OCI-LY3 (cell line): Measurements from ENCODE around the gene DLX4.

Experiments used
- H2AFZ ChIP-seq: fragments of 200-600, 300-600 bp; shearing (Covaris generic); 2 replicates; pipeline ENCODE4 v1.6.0; 2014; ENCODE audit warnings: antibody characterized with exemption, low read depth, low read length
- H3K27ac ChIP-seq: fragments of 200-600, 300-600 bp; sonication (generic); 2 replicates; pipeline ENCODE4 v1.5.1; 2014; ENCODE audit warnings: mild to moderate bottlenecking, low read length, moderate library complexity, mixed read lengths
- H3K27me3 ChIP-seq: fragments of 200-600, 300-600 bp; sonication (generic); 2 replicates; pipeline ENCODE4 v1.6.1; 2014; ENCODE audit warnings: low read depth, low read length, mixed read lengths
- H3K36me3 ChIP-seq: fragments of 200-600, 300-600 bp; sonication (generic); replicated peaks from 2 replicates; pipeline ENCODE3; 2014; ENCODE audit warnings: low read depth, low read length, mixed read lengths
- H3K4me1 ChIP-seq: fragments of 300-600, 200-600 bp; sonication (generic); 2 replicates; pipeline ENCODE4 v1.6.1; 2014; ENCODE audit warnings: low read length, mixed read lengths
- H3K4me2 ChIP-seq: fragments of 200-600, 300-600 bp; sonication (generic); 2 replicates; pipeline ENCODE4 v1.6.1; 2014; ENCODE audit warnings: low read length, mixed read lengths
- H3K4me3 ChIP-seq: fragments of 300-600, 200-600 bp; sonication (generic); 2 replicates; pipeline ENCODE4 v1.5.1; 2014; ENCODE audit warnings: antibody characterized with exemption, mild to moderate bottlenecking, low read length, moderate library complexity
- H3K79me2 ChIP-seq: fragments of 300-600, 200-600 bp; shearing (Covaris generic); 2 replicates; pipeline ENCODE4 v1.6.1; 2014; ENCODE audit warnings: mild to moderate bottlenecking, low read length, mixed read lengths
- H3K9ac ChIP-seq: fragments of 300-600, 200-600 bp; shearing (Covaris generic); 2 replicates; pipeline ENCODE4 v1.6.0; 2014; ENCODE audit warnings: mild to moderate bottlenecking, low read length, moderate library complexity
- H3K9me3 ChIP-seq: fragments of 200-600, 300-600 bp; shearing (Covaris generic); 2 replicates; pipeline ENCODE4 v1.6.1; 2014; ENCODE audit warnings: low read length, mixed read lengths; ENCODE audit not compliant: insufficient read depth
- H4K20me1 ChIP-seq: fragments of 200-600, 300-600 bp; sonication (generic); 2 replicates; pipeline ENCODE4 v1.6.1; 2016; ENCODE audit warnings: low read length, mixed read lengths; ENCODE audit not compliant: insufficient read depth
- EZH2phosphoT487 ChIP-seq: fragments of 200-600 bp; shearing (Covaris generic); IDR thresholded peaks from 2 replicates; pipeline ENCODE4 v1.6.1; 2018; ENCODE audit warnings: antibody characterized with exemption, mixed run types, low read depth
- TF ChIP-seq, protein P1 (sequence below): fragments of 200-600, 300-600 bp; sonication (generic); IDR thresholded peaks from 2 replicates; pipeline ENCODE4 v1.5.1; 2014; ENCODE audit warnings: antibody characterized with exemption, low read length, low read depth

The DLX4 gene

DNA sequence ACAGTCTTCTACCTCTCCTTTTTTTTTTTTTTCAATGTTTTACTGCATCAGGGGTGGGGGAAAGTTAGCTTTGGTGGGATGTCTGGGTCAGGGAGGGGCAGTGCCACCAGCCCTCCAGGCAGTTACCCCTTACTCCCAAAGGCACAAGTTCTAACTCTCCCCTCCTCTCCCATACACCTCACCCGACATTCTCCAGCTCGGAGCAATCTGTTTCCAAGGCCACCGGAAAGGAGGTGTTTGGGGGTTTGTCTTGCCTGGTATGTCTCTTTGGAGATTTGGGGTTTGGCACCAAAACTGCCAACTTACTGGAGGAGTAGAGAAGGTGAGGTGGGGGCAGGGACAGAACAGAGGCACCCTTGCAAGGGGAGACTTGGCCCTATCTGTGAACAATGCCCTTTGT is 21.3 kb downstream of the DLX4 start:
- Histone ChIP-seq H3K9me3 (no peaks in the 10 kb centered on the region), H3K4me2 (no peak overlapping the region), H3K9ac (no peak overlapping the region), H3K36me3 (no peaks in the 10 kb centered on the region), H4K20me1 (no peaks in the 10 kb centered on the region), H3K27ac (no peak overlapping the region), H3K4me3 (no peak overlapping the region), H2AFZ (no peak overlapping the region), H3K79me2 (no peaks in the 10 kb centered on the region), H3K27me3 (peaks cover 40% of the 10 kb centered on the region), H3K4me1 (no peaks in the 10 kb centered on the region)
- TF ChIP-seq EZH2phosphoT487: no peak
- TF ChIP-seq, protein P1, sequence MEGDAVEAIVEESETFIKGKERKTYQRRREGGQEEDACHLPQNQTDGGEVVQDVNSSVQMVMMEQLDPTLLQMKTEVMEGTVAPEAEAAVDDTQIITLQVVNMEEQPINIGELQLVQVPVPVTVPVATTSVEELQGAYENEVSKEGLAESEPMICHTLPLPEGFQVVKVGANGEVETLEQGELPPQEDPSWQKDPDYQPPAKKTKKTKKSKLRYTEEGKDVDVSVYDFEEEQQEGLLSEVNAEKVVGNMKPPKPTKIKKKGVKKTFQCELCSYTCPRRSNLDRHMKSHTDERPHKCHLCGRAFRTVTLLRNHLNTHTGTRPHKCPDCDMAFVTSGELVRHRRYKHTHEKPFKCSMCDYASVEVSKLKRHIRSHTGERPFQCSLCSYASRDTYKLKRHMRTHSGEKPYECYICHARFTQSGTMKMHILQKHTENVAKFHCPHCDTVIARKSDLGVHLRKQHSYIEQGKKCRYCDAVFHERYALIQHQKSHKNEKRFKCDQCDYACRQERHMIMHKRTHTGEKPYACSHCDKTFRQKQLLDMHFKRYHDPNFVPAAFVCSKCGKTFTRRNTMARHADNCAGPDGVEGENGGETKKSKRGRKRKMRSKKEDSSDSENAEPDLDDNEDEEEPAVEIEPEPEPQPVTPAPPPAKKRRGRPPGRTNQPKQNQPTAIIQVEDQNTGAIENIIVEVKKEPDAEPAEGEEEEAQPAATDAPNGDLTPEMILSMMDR: no peak

DNA sequence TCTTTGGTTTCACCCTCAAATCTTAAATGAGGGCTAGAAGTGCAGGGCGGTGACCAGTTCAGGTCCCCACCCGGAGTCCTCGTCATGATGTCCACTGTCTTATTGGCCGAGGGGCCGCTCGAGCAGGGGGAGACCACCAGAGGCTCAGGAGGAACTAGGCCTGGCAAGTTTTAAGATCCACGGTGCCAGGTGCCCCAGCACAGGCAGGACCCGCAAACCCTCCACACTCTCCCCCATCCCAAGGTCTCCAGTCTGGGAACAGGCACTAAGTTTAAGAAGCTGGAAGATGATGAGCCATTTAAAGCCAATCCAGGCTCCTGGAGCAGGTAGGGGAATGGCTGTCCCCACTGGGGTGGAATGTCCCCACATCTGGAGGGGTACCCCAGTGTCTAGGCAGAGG is 21.9 kb downstream of the DLX4 start:
- H3K27ac ChIP-seq: no peak overlapping the region
- peaks cover 38% of the 10 kb centered on the region for H3K27me3 ChIP-seq
- no peaks in the 10 kb centered on the region for H3K36me3 ChIP-seq
- no peaks in the 10 kb centered on the region for H3K9me3 ChIP-seq
- H3K4me2 ChIP-seq: no peak overlapping the region
- no peaks in the 10 kb centered on the region for H3K79me2 ChIP-seq
- no peak overlapping the region for H2AFZ ChIP-seq
- no peak overlapping the region for H3K9ac ChIP-seq
- TF ChIP-seq EZH2phosphoT487: no peak
- TF ChIP-seq, protein P1: no peak
- H4K20me1 ChIP-seq: no peaks in the 10 kb centered on the region
- no peaks in the 10 kb centered on the region for H3K4me1 ChIP-seq
- H3K4me3 ChIP-seq: no peak overlapping the region

DNA sequence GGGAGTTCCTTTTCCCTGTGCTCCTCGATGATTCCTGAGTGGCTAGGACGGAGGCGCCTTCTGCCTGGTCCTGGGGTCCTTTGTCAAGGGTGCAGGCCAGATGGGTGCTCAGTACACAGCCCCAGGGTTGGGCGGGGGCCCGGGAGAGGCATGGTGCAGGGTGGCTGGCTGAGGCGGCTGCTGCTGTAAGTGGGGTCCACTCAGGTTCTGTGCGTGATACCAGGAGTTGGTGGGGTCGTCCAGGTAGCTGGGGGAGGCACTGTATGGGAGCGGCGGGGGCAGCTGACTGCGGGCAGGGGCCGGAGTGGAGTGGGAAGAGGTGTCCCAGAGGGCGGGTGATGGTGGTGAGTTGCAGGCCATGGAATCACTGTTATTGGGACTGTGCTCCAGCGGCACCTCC is 22.4 kb downstream of the DLX4 start:
- no peak overlapping the region for H3K27ac ChIP-seq
- peaks cover 40% of the 10 kb centered on the region for H3K27me3 ChIP-seq
- no peaks in the 10 kb centered on the region for H4K20me1 ChIP-seq
- H3K79me2 ChIP-seq: no peaks in the 10 kb centered on the region
- H3K9ac ChIP-seq: no peak overlapping the region
- H3K4me3 ChIP-seq: no peak overlapping the region
- no peak overlapping the region for H2AFZ ChIP-seq
- H3K9me3 ChIP-seq: no peaks in the 10 kb centered on the region
- H3K36me3 ChIP-seq: no peaks in the 10 kb centered on the region
- H3K4me2 ChIP-seq: no peak overlapping the region
- peaks cover 2% of the 10 kb centered on the region; the same call in 1 of the 2 replicates for H3K4me1 ChIP-seq
- TF ChIP-seq, protein P1: no peak
- TF ChIP-seq EZH2phosphoT487: no peak

DNA sequence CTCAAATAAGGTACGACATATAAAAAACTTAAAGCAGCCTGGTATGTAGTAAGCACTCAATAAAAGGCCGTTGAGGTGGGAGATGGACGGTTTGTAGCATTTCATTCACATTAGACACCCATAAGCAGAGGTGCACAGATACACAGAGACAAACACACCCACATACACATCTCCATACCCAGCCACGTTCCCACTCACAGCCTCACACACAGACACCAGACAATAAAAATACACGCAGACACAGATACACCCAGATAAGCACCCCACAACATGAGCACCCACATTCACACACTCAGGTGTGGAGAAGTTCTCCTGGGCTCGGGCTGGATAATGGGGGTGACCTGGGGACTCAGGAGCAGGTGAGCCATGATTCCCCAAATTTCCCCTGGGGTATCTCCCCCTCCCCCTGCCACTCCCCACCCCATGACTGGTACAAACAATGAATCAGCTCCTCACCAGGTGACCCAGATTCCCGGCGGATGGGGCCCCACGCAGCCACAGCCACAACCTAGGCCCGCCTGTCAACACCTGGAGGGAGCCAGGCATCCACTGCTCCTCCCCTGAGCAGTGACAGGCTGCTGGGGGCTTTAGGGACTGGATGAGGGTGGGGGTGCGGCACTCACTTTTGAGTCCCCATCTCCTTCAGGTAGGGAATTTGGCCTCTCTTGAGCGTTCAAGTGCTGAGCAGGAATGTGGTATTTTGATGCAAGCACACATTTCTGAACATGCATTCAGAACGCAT is 23.4 kb downstream of the DLX4 start:
- no peak overlapping the region for H3K9ac ChIP-seq
- no peak overlapping the region for H3K27ac ChIP-seq
- H3K4me3 ChIP-seq: no peak overlapping the region
- peaks cover 3% of the 10 kb centered on the region; the same call in 1 of the 2 replicates for H3K4me1 ChIP-seq
- H3K27me3 ChIP-seq: peaks cover 31% of the 10 kb centered on the region
- H3K4me2 ChIP-seq: no peak overlapping the region
- H3K79me2 ChIP-seq: no peaks in the 10 kb centered on the region
- H4K20me1 ChIP-seq: no peaks in the 10 kb centered on the region
- TF ChIP-seq EZH2phosphoT487: no peak
- TF ChIP-seq, protein P1: no peak
- H2AFZ ChIP-seq: no peak overlapping the region
- H3K36me3 ChIP-seq: no peaks in the 10 kb centered on the region
- H3K9me3 ChIP-seq: no peaks in the 10 kb centered on the region
